CD4-positive, alpha-beta T cell treated with Interleukin-15 for 4 hours (primary cell): Measurements from ENCODE around the gene KIRREL3.

Source experiments
- DNase-seq: peaks from one replicate; pipeline ENCODE4 v3.0.0-alpha.2; 2020; ENCODE audit warnings: low spot score

Gene KIRREL3

DNA sequence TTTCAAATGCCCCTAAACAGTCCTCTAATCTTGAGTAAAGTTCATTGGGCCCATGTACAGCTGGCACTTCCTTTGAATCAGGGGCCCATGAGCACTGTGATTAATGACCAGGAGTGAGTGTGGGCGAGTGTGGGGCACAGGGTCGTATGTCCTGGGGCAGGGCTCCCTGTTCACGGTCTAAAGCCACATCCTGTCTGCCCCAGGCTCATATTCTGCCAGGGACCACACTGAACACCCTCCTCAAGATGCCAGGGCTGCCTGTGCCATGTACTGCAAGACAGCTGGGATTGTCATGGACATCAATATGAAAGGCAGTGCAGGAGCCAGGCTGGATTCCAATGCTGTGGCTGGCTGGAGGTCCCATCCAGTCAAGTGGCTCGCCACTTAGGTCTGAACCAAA, 130.5 kb downstream of the KIRREL3 start:
- DNase-seq: no peak

DNA sequence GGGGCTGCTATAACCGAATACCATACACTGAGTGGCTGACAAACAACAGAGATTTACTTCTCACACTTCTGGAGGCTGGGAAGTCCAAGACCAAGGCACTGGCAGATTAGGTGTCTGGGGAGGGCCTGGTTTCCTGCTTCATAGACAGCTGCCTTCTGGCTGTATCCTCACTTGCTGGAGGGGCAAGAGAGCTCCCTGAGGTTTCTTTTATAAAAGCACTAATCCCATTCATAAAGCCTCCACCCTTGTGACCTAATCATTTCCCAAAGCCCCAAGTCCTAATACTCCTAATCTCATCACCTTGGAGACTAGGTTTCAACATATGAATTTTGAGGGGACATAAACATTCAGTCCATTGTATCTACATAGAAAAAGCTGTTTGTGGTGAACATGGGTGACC, 131.8 kb downstream of the KIRREL3 start:
- DNase-seq: no peak

DNA sequence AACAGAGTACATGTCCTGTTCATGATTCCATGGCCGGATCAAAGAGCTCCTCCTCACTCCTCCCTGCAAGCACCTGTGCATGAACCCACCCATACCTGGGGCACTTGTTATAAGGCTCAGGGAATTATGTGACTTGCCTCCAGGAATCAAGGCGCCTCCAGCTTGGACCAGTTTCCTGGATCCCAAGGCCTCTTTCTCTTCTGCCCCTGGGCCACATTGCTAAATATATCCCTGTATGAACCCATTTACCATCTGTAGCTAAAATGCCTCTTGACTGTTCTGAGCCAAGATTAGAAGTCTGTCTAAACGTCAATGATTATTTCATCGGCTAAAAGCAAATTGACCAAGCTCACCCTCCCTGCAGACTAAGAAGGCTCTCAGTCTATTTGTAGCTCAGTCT, 135.6 kb downstream of the KIRREL3 start:
- DNase-seq: no peak

DNA sequence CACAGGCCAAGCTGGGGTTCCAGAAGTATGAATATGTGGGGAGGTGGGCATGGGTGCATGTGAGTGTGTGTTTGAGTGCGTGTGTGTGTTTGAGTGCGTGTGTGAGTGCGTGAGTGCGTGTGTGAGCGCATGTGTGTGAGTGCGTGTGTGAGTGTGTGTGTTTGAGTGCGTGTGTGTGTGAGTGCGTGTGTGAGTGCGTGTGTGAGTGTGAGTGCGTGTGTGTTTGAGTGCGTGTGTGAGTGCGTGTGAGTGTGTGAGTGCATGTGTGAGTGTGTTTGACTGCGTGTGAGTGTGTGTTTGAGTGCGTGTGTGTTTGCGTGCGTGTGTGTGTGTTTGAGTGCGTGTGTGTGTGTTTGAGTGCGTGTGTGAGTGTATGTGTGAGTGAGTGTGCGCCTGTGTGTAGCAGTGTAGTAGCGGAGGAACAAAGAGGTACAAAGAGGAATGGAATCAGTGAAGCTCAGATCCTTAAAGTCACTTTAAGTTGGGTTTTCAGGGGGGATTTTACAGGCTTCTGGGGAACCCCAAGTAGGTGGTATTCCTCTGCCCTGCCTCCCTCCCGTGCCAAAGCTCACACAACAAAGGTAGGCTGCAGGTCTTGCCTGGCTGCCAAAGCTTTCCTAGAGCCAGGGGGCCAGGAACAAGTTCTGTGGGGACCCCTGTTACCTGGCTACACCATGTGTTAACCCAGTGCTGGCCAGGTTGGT, 137.1 kb downstream of the KIRREL3 start:
- DNase-seq: no peak

DNA sequence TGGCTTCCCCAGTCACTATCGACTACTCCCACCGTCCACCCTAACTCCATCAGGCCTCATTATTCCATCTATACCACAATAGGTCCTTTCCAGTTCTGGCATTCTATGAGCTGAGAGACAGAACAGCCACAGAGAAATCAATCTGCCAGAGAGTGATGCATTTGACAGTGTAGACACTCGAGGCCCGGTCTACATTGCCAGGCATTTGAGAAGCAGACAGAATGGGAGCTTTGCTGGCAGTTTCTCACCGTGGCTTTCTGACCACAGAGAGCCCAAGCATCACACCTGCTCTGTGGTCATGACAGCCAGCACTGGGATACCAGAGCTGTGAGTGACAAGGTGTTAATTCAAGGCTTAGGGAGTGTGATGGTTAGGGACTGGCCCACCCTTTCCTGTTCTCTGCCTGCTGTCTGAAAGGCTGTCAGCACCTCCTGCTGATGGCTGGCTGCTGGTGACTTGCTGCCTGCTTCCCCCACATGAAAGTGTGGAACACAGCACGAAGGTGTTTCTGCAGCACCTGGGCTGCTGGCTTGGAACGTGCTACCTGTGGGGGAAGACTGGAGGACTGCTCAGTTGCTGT, 137.8 kb downstream of the KIRREL3 start:
- no peak for DNase-seq

DNA sequence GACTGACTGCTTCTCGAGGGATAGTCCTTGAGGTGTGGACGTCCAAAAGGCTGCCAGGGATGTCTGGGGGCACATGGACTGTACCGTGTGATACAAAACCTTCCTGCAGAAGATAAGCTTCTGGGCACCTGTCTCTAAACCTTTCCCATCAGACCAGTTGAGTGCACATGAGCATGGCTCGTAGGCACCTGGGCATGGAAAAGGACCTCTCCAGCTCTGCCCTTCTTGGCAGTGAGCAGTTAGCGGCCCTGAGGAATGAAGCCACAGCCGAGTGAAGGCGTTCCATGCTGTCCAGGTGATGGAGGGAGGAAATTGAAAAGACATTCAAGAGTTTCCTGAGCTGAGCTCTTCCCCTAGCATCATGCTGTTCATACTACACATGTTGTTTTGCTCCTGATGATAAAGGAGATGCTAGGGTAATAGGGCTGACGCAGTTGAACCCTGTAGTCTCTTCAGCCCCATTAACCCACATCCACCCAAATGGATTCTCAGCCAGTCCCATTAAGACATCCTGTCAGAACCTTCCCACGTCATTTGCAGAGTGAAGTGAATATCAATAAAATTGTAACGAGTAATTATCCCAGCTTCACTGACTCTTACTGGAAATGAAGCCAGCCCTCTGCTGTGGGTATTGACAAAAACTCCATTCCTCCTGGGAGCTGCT, 138.6 kb downstream of the KIRREL3 start:
- no peak for DNase-seq

DNA sequence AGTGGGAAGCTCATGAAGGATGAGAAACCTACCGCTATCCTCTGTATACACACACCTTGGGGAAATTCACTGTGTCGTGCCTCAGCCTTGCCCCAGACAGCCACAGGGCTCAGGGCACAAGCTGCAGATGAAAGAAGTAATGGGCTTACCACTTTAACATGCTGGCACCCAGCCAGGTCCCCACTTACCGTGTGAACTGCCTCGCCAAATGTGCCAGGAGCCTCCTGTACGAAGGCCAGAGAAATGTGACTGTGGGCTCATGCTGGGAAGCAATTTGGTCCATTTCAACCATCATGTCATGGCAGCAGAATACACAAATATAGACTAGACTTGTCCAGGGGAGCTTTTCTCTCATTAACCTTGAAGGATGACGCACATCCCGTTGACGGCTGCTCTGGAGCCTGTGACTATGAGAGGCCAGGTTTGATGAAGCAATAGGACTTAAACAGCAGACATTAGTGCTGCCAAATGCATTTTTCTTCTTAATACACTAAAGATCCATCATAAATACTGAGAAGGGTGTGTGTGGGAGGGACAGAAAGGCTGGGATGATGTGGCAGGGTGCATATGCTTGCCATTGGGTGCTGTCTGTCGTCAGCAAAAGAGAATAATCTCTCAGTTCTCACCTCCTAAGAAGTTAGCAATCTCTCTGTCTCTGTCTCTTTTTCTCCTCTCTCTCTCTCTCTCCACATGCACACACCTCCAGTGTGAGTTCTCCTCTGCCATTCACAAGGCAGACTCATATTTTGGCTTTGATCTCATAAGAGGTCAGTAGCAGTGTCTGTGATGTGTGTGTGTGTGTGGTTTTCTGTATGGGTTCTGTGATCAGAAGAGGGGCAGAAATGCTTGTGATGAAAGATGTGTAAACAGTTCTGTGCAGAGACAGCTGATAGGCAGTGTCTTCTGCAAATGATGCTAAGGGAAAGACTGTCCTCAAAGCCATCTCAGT, 142.4 kb downstream of the KIRREL3 start:
- DNase-seq: no peak

DNA sequence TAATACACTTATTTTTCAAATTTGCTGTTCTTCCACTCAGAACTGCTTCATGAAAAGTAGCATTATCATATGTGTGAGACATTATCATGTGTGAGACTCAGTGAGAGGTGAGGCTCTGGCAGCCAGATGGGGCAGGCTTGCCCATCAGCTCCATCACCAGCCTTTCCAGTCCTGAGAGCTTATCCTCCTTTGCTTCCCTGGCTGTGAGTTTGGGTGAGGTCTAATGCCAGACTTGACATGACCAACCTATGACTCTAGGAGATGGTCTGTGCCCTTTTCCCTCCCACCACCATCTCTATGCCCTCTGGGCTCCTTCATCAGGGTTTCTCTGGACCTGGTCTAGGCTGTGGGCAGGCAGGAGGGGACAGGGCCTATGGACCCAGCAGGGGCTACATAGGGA, 145.0 kb downstream of the KIRREL3 start:
- DNase-seq: no peak

DNA sequence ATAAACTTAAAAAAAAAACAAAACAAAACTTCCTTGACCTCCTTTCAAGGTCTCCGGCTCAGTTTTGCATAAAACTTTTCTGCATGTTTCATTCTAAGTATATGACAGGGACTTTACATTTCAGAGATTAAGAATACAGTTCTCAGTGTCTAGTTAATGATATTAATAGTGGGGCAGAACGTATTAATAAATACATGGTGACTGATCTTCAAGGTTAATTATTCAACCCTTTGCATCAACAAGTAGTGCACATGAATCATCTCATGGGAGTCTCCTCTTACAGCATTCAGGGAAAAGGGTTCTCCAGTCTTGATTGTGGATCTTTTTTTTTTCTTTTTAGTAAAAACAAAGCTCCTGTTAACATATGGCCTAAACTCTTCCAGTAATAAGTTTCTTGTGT, 146.8 kb downstream of the KIRREL3 start:
- DNase-seq: no peak

DNA sequence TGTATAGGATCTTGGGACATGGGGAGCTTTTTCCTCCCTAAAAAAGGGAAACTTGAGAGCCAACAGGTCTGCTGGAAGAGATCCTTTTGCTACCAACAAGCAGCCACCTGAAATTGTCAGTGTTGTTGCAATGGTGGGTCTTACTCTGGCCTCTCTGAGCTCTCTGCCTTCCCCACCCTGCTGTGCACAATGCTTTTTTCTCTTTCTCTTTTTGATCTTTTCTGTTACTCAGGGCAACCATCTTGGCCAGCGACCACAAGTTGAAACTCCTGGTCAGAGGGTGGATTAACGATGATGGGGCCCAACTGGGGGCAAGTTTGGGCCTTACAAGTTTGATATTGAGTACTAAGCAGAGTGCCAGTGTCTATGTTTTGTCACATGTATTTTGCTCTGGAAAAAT, 155.8 kb downstream of the KIRREL3 start:
- no peak for DNase-seq

DNA sequence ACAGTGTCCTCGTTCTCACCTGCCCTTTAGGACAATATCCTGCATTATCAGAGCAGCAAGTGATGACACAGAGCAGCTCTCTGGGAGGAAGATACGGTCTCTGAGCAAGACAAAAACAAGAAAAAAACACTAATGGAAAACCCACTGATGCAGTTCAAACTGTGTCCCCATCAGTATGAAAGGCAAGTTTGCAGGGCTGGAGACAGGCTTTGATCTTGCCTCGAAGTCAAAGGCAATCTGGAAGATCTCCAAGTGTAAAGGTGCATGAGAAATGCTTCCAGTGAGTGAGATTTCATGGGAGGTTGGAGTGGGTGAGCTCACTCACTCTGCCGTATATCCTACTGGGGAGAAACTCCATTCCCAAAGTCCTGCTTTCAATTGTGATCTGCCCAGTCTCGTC, 157.5 kb downstream of the KIRREL3 start:
- DNase-seq: no peak

DNA sequence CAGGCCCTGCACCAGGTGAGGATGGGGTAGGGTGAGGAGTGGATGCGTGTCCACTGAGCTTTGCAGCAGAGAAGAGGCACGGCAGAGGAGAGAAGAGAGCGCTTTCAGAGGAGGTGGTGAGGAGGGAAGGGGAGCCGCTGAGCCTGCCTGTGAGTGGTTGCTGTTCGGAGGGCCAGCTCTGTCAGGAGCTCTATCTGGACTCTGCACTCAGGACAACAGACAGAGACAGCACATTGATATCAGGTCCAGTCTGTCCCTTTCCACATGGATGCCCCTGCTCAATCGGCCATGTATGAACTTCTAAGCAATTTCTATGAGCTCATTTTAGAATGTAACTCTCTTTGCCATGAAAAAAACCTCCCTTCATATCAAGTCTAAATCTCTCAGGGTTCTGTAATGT, 158.6 kb downstream of the KIRREL3 start:
- DNase-seq: no peak

DNA sequence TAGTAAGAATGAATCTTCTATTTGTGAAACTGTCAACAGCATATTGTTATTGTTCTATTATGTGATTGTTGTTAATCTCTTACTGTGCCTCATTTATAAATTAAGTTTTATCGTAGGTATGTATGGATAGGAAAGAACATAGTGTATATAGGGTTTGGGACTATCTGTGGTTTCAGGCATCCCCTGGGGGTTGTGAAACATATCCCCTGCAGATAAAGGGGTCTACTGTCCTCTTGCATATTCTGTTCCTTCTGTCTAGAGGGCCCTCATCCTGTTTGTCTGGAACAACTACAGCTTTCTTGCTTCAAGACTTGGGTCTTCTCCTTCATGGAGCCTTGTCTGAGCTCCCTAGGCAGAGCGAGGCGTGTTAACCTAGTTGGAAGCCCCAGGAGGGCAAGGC, 159.6 kb downstream of the KIRREL3 start:
- DNase-seq: no peak

DNA sequence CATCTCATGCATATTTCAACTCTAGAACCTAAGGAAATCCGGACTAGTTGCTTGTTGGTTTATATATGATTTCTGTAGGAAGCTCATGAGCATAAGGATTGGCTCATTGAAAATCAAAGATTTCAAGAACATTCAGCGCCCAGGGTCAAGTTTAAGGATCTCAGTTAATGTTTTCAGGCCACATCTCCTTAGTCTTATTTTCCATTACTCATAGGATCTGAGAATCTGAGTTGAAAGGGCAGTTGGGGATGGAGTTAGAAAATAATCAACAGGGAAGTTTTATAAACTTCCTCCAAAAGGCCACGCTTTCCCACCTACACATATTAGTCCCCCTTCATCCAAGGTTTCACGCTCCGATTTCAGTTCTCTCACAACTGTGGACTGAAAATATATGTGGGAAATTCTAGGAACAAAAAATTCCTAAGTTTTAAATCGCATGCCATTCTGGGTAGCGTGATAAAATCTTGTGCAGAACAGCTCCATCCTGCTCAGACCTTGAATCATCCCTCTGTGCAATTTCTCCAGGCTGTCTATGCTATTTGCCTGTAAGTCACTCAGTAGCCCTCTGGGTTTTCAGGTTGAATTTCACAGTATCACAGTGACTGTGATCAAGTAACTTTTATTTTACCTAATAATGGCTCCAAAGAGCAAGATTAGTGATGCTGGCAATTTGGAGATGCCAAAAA, 160.2 kb downstream of the KIRREL3 start:
- no peak for DNase-seq

DNA sequence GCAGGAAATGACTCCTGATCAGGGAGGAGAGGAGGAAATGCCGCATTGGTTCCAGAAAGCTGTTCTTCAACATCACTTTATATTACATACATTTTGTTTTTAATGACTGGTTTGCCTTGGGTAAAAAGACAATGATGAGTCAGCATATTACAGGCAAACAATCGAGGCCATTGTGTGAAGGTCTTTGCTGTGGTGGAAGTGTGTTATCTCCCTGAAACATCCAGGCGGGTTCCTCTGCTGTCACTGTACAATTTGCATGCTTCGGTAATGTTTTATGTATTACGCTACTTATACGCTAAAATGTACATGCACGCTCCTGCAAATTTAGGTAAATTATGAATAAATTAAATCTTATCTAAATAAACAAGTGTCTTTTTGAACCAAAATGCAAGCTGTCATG, 161.1 kb downstream of the KIRREL3 start:
- no peak for DNase-seq

DNA sequence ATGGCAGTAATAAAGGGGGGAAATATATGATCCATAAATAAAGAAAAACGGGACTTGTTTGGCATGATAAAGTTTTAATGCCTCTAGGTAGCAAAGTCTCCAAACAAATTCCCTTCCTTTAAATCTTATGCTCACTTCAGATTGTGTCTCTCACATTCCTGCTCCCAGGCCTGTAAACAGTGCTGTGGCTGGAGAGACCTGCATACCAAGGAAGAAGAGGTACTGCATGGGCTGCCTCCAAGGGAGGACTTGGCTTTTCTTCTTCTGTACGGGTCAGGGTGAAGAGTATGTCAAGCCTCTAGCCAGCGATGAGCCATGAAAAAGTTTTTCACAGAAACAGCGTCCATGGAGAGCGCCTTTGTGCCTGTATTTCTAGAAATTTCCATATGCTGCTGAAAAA, 161.8 kb downstream of the KIRREL3 start:
- DNase-seq: no peak

DNA sequence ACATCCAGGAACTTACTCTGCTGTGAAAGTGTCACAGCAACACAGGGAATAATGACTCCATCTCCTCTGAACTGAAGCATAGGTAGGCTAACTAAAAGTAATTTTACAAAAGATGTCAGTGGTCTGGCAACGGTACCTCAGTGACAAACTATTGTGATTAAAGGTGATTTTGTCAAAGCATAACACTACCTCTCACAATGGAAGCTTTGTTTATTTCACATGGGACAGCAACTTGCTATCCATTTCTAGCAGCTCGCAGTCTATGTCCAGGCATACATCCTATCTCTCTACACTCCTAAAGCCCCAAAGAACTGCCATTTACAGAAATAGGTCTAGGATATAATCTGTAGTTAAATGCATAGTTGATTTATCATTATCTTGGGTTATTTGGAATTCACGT, 163.0 kb downstream of the KIRREL3 start:
- DNase-seq: no peak

DNA sequence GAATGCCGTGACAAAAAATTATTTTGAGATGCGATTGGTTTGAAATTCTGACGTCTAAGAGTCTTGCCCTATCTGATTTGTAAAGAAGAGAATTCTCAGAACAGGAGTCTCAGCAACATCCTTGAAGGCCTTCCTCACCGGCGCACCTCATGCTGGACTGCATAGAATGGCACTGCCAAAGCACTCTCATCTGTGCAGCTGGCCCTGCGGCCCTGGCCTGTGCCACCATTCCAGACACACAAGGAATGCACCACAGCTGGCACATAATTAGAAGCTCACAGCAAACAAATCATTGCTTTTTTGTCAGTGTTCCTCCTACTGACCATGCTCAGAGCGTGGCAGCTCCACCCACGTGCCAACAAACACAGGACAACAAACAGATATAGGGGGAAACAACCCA, 166.0 kb downstream of the KIRREL3 start:
- DNase-seq: no peak

DNA sequence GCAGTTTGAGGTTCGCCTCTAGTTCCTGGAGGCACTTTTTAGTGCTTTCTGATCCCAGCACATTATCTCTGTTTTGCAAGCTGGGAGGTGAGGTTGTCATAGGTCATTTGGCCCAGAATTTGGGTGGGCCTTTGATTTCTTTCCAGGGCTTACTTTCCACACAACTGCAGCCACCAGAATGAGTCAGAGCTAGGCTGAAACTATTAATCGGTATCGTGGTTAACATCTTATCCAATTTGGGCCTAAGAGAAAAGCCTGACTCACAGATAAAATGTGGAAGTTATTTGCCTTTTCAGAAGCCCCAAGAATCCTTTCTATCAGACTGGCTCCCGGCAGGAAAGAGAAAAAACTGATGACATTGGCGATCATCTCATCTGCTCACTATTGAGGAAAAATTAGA, 166.4 kb downstream of the KIRREL3 start:
- DNase-seq: no peak

DNA sequence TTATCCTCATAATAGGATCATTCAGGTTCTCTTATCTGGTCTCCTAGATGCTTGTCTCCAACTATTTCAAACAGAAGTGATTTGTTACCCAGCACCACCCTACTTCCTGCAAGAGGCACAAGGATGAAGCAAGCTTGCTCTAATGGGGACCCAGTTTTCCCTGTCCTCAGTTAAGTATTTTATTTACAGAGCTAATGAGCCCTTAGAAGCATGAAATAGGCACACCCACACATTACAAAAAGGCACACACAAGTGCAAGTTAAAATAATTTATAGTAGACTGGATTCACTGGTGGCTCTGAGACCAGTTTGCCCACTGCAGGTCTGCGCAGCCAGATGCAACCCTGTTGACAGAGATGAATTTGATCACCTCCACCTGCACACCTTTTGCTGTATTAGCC, 167.5 kb downstream of the KIRREL3 start:
- DNase-seq: no peak

DNA sequence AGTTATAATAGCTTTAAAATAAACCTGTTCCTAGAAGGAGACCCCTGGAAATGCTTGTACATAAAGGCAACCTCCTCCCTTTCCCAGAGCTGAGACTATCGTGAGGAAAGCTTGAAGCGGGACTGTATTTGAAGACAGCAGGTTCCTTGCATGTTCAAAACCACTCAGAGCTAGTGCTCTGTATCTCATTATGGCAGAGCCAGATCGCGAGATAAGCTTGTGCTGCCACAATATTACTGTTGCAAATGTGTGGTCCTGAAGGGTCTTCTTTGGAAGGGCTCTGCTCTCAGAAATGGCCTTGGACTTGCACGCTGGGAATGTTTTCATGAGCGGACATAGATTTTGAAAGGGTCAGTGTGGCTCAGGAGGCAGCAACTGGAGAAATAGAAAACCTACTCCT, 168.2 kb downstream of the KIRREL3 start:
- DNase-seq: no peak

DNA sequence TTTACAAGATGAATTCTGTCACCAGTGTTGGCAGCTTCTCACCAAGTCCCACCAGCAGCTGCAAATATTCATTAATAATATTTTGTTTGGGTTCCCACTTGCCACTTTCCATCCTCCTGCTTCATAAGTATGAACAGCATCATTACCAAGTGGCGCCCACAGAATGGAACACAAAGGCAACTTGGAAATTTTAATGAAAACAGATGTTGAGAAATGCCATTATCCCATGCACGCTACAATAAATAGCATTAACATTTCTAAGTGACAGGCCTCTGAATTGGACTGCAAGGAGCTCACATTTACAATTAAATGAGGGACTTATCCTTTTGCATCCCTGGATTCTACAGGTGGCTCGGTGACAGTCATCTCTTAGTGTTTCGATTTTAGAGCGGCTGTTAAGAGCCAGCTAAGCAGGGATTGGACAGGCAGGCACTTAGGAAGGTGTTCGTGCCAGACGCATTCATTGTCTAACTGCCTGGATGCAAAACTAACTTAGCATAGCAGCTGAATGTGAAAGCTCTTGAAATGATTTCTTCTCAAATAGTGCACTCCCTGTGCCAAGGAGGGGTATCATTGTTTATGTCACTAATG, 170.3 kb downstream of the KIRREL3 start:
- DNase-seq: no peak
